ENCODE data around the gene ALDH1L1.
A peak's percentile ranks its signal among the peaks of the same experiment; 100 is the strongest.

Gene ALDH1L1

GRCh38 chr3:126180477-126181397 lies at the start of gene ALDH1L1:
TSS of gene ALDH1L1 (minus strand) at chr3:126180586. CDS start at chr3:126160979, 19,607 bp downstream.
- DNase-seq, result peak; percentile 28 to 91 (median 66)
- intact Hi-C loops (cut with DNase I), result no loop called here

- no peak for DNase-seq
- intact Hi-C loops (cut with DNase I), result no loop called here
These were observed 46.0 kb upstream of the ALDH1L1 start for GRCh38 chr3:126226374-126226773.

GRCh38 chr3:126216416-126216815 lies 36.0 kb upstream of the ALDH1L1 start:
- no peak for DNase-seq
- intact Hi-C loops (cut with DNase I), result no loop called here

- intact Hi-C loops (cut with DNase I), result no loop called here
- peak in 17 of 42 donors; percentile 14 to 52 (median 34) for DNase-seq
These were observed 33.1 kb upstream of the ALDH1L1 start for GRCh38 chr3:126213379-126214028.

GRCh38 chr3:126212620-126213378 lies 32.4 kb upstream of the ALDH1L1 start:
- DNase-seq, result peak in 35 of 42 donors; percentile 7 to 61 (median 35)
- intact Hi-C loops (cut with DNase I), result no loop called here

GRCh38 chr3:126212250-126212619 lies 31.8 kb upstream of the ALDH1L1 start:
- intact Hi-C loops (cut with DNase I), result no loop called here
- no peak for DNase-seq

GRCh38 chr3:126211569-126211968 lies 31.2 kb upstream of the ALDH1L1 start:
- intact Hi-C loops (cut with DNase I), result no loop called here
- no peak for DNase-seq

- DNase-seq, result no peak
- intact Hi-C loops (cut with DNase I), result no loop called here
These were observed 30.2 kb upstream of the ALDH1L1 start for GRCh38 chr3:126210606-126211005.

- intact Hi-C loops (cut with DNase I), result no loop called here
- DNase-seq, result no peak
These were observed 29.4 kb upstream of the ALDH1L1 start for GRCh38 chr3:126209741-126210140.

GRCh38 chr3:126208606-126209256 lies 28.3 kb upstream of the ALDH1L1 start:
- DNase-seq, result peak in 35 of 42 donors; percentile 13 to 86 (median 54)
- intact Hi-C loops (cut with DNase I), result no loop called here

GRCh38 chr3:126208182-126208581 lies 27.8 kb upstream of the ALDH1L1 start:
- no peak for DNase-seq
- intact Hi-C loops (cut with DNase I), result no loop called here

GRCh38 chr3:126207166-126207565 lies 26.8 kb upstream of the ALDH1L1 start:
- no peak for DNase-seq
- intact Hi-C loops (cut with DNase I), result no loop called here

- DNase-seq, result no peak
- intact Hi-C loops (cut with DNase I), result no loop called here
These were observed 25.6 kb upstream of the ALDH1L1 start for GRCh38 chr3:126205717-126206655.

- DNase-seq, result no peak
- intact Hi-C loops (cut with DNase I), result no loop called here
These were observed 22.3 kb upstream of the ALDH1L1 start for GRCh38 chr3:126202680-126203079.

- no peak for DNase-seq
These were observed 21.9 kb upstream of the ALDH1L1 start for GRCh38 chr3:126202276-126202675.

GRCh38 chr3:126201168-126201567 lies 20.8 kb upstream of the ALDH1L1 start:
- intact Hi-C loops (cut with DNase I), result no loop called here
- DNase-seq, result no peak

More at GRCh38 chr3:126202276-126202675, 21.9 kb upstream of the ALDH1L1 start:
- intact Hi-C loops (cut with DNase I), result no loop called here

GRCh38 chr3:126200534-126200933 lies 20.1 kb upstream of the ALDH1L1 start:
- DNase-seq, result no peak
- intact Hi-C loops (cut with DNase I), result no loop called here

- DNase-seq, result no peak
- intact Hi-C loops (cut with DNase I), result no loop called here
These were observed 18.9 kb upstream of the ALDH1L1 start for GRCh38 chr3:126199256-126199655.

Data from head of caudate nucleus (tissue), 42 donors.